Left colon (tissue), 2 donors: ENCODE data around the gene TM9SF3. TPM values are rescaled to one million over a fixed set of nuclear protein-coding genes. Genes with fewer than 3 reads are reported as not detected.

Experiments used
- ATAC-seq: fragments of 200-7000 bp; cut with Tn5 transposase; one replicate; pipeline ENCODE4 v1.9.1; 2020; ENCODE audit warnings: mild to moderate bottlenecking, moderate library complexity
- DNase-seq, 2 donors: peaks; one replicate each; pipeline ENCODE4 v3.0.0-alpha.2; 2020
- intact Hi-C, 2 donors: fragments of 100-400 bp; cut with DNase I in 1 of 2; cut with micrococcal nuclease in 1 of 2; formaldehyde crosslinking; loops; one replicate each; pipeline versions ENCODE4 v1.11.2 to v1.14.0; 2022; cut with DNase I, micrococcal nuclease
- total RNA-seq, 2 donors: library from RNA; stranded (reverse); fragmentation: NEBNext Ultra II Directional; extraction: Animal tissue kit (Norgen Biotek cat#: 25700); gene quantifications; one replicate each; pipeline ENCODE4 v1.2.1, GENCODE V29; 2021
- donor health status: DM: no; HTN: no; CAD: no.
- donor health status: DM: yes; HTN: yes; CAD: no.

Gene TM9SF3
- total RNA-seq, 2 donors from 2014 or later = 259 to 271 TPM

GRCh38 chr10:96608262-96608661 lies 21.4 kb upstream of the TM9SF3 start:
- ATAC-seq (peak; percentile 12), DNase-seq (peak in 1 of 2 donors; percentile 30)
- intact Hi-C loops = no loop called here

- ATAC-seq (no peak), DNase-seq (no peak)
- intact Hi-C loops = no loop called here
These were observed 20.1 kb upstream of the TM9SF3 start for GRCh38 chr10:96606946-96607345.

DNA sequence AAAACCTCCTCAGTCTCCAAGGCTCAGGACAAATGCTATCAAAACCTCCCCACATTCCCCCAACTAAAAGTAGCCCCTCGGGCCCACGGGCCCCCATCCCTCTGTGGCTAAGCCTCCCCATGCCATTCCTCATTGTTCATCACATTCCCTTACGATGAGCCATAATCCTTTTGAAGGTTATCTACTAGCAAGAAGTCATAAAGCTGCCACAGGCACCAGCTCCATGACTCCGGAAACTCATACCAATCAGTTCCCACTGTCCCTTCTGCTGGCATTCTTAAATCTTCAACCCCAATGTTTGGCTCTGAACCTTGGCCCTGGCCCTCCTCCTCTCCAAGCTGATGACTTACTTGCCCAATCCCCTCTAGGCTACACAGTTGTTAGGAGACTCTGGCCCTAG lies 19.4 kb upstream of the TM9SF3 start:
- no peak for ATAC-seq
- intact Hi-C loops = no loop called here
- DNase-seq = peak in 1 of 2 donors; percentile 1

GRCh38 chr10:96600337-96600736 lies 13.5 kb upstream of the TM9SF3 start:
- ATAC-seq (peak; percentile 78), DNase-seq (peak; percentile 73 to 79)
- intact Hi-C loops = no loop called here

DNA sequence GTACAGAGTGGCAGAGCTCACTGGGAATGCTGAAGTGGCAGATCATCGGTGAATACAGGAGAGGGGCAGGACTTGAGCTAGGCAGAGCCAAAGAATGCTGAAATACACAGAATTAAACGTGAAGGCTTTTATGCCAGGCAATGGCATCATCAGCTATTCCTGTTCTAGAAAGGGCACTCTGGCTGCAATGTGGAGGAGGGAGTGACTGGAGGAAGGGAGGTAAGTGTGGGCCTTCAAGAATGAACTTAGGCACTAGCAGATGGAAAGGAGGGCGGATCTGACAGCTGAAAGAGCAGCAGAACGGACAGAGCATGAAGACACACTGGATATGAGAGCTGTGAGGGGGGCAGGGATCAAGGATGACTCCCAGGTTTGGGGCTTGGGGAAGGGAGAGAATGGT lies 12.0 kb upstream of the TM9SF3 start:
- intact Hi-C loops = no loop called here
- ATAC-seq (peak; percentile 68), DNase-seq (peak in 1 of 2 donors; percentile 30)

GRCh38 chr10:96596422-96597407 lies 9.9 kb upstream of the TM9SF3 start:
- peak; percentile 65 for ATAC-seq

DNA sequence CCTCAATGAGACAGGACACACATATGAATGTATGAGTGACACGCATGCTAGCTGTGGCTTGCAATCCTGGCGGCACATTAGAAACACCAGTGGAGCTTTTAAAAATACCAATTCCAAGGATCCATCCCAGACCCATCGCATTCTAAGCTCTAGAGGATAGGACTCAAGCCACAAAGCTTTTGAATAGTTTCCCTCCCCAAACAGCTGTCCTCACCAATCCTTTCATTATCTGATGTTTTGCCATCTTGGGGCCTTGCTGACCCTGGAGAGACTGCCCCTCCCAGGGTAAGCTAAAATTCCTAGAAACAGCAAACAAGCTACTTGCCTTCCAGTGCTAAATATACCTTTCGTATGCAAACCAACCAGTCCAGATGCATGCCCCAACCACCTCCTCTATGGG lies 8.9 kb upstream of the TM9SF3 start:
- DNase-seq (no peak), ATAC-seq (no peak)
- intact Hi-C loops = no loop called here

More at GRCh38 chr10:96596422-96597407, 9.9 kb upstream of the TM9SF3 start:
- intact Hi-C loops = no loop called here
- DNase-seq = no peak

GRCh38 chr10:96591946-96592345 lies 5.1 kb upstream of the TM9SF3 start:
- ATAC-seq = no peak
- intact Hi-C loops = no loop called here
- DNase-seq = no peak

- ATAC-seq (peak; percentile 1), DNase-seq (no peak)
- intact Hi-C loops = no loop called here
These were observed 2.0 kb upstream of the TM9SF3 start for GRCh38 chr10:96588616-96589419.

- intact Hi-C loops = no loop called here
- no peak for DNase-seq
- peak; percentile 56 for ATAC-seq
These were observed 1.3 kb upstream of the TM9SF3 start for GRCh38 chr10:96588060-96588554.

DNA sequence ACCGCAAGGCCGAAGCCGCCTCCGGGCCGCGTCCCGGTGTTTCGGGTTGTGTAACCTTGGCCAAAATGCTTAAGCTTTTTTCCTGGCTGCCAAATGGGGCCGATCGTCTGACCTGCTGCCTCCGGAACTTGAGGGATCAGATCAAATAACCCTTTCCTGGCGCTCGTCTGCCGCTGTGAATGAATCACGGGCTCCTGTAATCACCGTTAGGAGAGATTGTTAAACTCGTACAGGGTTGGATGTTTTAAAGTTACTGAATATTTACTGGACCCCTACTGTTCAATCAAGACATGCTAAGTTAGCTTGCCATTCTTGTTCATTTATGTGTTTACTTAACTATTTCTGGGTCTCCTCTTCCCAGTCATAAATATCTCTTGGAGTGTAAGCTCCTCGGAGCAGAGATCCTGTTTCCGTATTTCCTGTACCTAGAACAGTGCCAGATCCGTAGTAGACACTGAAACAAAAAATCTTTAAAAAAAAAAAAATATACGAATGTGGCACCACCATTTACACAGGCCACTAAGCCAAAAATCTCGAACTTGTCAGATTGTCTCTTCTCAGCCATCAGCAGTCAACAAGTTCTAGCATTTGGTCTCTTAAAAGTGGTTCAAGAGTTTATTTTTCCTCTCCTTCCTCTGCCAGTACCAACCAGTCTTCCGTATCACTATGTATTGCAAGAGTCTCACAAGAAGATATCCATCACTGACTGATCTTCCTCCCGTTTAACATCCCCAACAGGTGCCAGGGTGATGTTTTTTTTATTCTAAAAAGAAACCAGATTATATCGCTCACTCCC lies 650 bp upstream of the TM9SF3 start:
- ATAC-seq = peak; percentile 1

DNA sequence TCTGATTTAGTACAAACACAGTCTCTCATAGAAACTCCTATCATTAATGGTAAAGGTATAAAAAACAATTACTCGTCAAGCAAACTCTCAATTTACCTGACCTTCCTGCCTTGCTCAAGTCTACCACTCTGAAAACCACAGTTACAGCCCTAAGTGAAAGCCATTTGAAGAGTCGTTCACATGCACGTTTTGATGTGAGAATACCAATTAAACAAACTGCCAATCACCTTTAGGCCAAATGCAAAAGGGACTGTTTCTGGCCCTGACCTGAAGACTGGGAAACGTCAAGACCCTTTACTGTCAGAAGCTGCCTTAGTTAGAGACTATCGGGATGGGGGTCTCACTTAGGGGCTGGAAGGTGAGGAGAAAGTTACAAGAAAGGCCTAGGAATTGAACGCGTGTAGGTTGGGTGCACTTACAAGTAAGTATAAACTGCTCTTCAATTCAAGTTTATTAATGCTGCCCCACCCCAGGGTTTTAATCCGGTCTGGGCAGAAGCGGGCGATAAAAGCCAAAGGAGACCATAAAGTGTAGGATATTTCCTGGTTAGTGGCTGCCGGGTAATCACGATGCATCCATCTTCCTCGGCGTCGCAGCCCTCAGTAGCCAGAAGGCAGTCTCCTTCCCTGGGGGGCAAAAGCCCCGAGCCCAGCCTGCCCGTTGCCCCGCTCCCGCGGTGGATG lies 935 bp downstream of the TM9SF3 start:
- peak; percentile 73 to 76 for DNase-seq
- intact Hi-C loops = no loop called here
- ATAC-seq = peak; percentile 71

More for the DNA sequence above, 650 bp upstream of the TM9SF3 start:
- intact Hi-C loops = no loop called here
- DNase-seq = peak; percentile 58 to 65

DNA sequence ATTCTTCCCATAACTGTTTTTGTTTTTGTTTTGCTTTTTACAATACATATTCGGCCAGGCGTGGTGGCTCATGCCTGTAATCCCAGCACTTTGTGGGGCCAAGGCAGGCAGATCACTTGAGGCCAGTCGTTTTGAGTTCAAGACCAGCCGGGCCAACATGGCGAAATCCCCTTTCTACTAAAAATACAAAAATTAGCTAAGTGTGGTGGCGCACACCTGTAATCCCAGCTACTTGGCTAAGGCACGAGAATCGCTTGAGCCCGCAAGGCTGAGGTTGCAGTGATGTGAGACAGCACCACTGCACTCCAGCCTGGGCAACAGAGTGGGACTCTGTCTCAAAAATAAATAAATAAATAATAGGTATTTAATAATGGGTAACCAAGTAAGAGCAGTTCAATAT lies 2.3 kb downstream of the TM9SF3 start:
- DNase-seq = no peak
- no peak for ATAC-seq
- intact Hi-C loops = no loop called here

DNA sequence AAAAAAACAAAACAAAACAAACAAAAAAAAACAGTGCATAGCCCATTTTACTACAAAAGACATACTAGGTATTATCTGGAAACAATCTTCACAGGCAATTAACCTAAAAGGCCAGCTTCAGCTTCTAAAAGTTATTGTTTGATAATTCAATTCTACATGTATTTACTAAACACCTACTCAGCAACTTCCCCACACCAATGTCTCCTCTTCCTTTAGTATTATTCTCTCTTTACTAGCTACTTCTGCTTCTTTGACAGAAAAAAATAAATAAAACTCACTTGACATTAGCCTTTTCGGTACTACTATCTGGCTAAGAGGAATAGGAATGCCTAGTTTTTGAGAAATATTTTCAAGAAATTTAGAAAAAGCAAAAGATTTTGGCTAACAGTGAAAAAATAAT lies 2.8 kb downstream of the TM9SF3 start:
- ATAC-seq (no peak), DNase-seq (no peak)
- intact Hi-C loops = no loop called here

GRCh38 chr10:96579133-96579532 lies 7.7 kb downstream of the TM9SF3 start:
- intact Hi-C loops = no loop called here
- no peak for ATAC-seq
- DNase-seq = no peak

GRCh38 chr10:96578633-96579032 lies 8.2 kb downstream of the TM9SF3 start:
- DNase-seq (no peak), ATAC-seq (peak; percentile 9)
- intact Hi-C loops = no loop called here

- ATAC-seq = peak; percentile 62
These were observed 8.8 kb downstream of the TM9SF3 start for GRCh38 chr10:96578022-96578421.

GRCh38 chr10:96577069-96577468 lies 9.7 kb downstream of the TM9SF3 start:
- ATAC-seq = peak; percentile 83
- no peak for DNase-seq
- intact Hi-C loops = no loop called here

More at GRCh38 chr10:96578022-96578421, 8.8 kb downstream of the TM9SF3 start:
- intact Hi-C loops = no loop called here
- no peak for DNase-seq
